HCT116 (cell line): ENCODE measurements around the gene HPGDS.

Experiments
- ELF1 ChIP-seq: IDR thresholded peaks from 2 replicates; pipeline ENCODE4 v1.6.1; 2012; ENCODE audit warnings: low read depth, borderline replicate concordance
- EZH2phosphoT487 ChIP-seq: fragments of 200-600 bp; IDR thresholded peaks from 2 replicates; pipeline ENCODE4 v1.6.1; 2018; ENCODE audit warnings: antibody characterized with exemption, borderline replicate concordance
- POLR2A ChIP-seq: IDR thresholded peaks from 2 replicates; pipeline ENCODE4 v1.7.0; 2011; ENCODE audit warnings: borderline replicate concordance; ENCODE audit not compliant: insufficient read depth, insufficient read length; ENCODE audit errors: extremely low read depth
- POLR2AphosphoS5 ChIP-seq: IDR thresholded peaks from 2 replicates; pipeline ENCODE4 v1.6.1; 2011; ENCODE audit warnings: mild to moderate bottlenecking, low read depth, low read length, moderate library complexity
- YY1 ChIP-seq: IDR thresholded peaks from 2 replicates; pipeline ENCODE4 v1.6.1; 2011; ENCODE audit warnings: low read length, low read depth, moderate library complexity, mild to moderate bottlenecking; ENCODE audit not compliant: insufficient replicate concordance; ENCODE audit errors: extremely low read depth
- TF ChIP-seq, protein P1 (sequence below): IDR thresholded peaks from 2 replicates; pipeline ENCODE4 v1.6.1; 2012
- TF ChIP-seq, protein P2 (sequence below), 3 experiments: fragments of 200-600 bp in 1 of 3; sonication (generic) in 1 of 3; IDR thresholded peaks in 2 of 3; conservative IDR thresholded peaks in 1 of 3; 2 replicates each; pipeline ENCODE4 v1.5.1; 2012 to 2017; ENCODE audit warnings: low read depth in 2 of 3, low read length in 2 of 3, antibody characterized with exemption in 1 of 3, borderline replicate concordance in 1 of 3, control low read depth in 1 of 3, mild to moderate bottlenecking in 1 of 3, mixed read lengths in 1 of 3, mixed run types in 1 of 3, moderate library complexity in 1 of 3; ENCODE audit not compliant: insufficient read depth in 1 of 3
- TF ChIP-seq, protein P3 (sequence below): IDR thresholded peaks from 2 replicates; pipeline ENCODE4 v1.6.1; 2012; ENCODE audit warnings: low read depth

DNA sequence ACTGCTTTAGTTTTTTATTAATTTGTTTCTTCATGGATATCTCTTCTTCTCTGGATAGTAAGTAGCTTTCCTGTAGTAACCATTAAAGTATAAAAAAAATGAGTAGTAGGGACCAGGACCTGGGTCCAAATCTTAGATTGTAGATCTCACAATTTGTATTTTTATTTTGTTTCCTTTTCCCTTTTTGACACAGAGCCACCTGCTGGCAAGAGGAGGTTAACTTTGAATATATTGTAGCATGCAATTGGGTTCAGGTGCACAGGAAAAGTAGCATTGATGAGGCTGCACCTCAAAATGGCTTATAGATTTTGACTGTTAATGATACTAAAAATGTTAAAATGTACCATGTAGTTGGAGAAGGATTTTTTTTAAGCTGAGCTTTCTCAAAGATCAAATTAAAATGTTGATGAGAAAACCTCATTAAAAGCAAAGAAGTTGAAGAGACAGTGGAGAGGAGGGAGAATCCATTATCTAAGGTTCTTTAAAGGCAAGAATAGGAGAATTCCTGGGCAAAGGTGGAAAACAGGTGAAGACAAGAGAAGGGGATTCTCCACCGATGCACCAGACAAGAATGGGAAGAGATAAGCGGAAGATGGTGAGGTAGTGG, 48.3 kb upstream of the HPGDS start:
- TF ChIP-seq, protein P1, sequence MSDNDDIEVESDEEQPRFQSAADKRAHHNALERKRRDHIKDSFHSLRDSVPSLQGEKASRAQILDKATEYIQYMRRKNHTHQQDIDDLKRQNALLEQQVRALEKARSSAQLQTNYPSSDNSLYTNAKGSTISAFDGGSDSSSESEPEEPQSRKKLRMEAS = no peak
- TF ChIP-seq, protein P2, sequence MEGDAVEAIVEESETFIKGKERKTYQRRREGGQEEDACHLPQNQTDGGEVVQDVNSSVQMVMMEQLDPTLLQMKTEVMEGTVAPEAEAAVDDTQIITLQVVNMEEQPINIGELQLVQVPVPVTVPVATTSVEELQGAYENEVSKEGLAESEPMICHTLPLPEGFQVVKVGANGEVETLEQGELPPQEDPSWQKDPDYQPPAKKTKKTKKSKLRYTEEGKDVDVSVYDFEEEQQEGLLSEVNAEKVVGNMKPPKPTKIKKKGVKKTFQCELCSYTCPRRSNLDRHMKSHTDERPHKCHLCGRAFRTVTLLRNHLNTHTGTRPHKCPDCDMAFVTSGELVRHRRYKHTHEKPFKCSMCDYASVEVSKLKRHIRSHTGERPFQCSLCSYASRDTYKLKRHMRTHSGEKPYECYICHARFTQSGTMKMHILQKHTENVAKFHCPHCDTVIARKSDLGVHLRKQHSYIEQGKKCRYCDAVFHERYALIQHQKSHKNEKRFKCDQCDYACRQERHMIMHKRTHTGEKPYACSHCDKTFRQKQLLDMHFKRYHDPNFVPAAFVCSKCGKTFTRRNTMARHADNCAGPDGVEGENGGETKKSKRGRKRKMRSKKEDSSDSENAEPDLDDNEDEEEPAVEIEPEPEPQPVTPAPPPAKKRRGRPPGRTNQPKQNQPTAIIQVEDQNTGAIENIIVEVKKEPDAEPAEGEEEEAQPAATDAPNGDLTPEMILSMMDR (IDR thresholded peaks at IDR 0.05 in 2 of 3, conservative IDR thresholded peaks at IDR 0.05 in 1 of 3; ENCODE audit: borderline replicate concordance in 1 of 3, insufficient read depth in 1 of 3, low read depth in 2 of 3, low read length in 2 of 3) = peak; percentile 40 to 67 (median 52); a peak in 5 of 6 replicates
- TF ChIP-seq, protein P3, sequence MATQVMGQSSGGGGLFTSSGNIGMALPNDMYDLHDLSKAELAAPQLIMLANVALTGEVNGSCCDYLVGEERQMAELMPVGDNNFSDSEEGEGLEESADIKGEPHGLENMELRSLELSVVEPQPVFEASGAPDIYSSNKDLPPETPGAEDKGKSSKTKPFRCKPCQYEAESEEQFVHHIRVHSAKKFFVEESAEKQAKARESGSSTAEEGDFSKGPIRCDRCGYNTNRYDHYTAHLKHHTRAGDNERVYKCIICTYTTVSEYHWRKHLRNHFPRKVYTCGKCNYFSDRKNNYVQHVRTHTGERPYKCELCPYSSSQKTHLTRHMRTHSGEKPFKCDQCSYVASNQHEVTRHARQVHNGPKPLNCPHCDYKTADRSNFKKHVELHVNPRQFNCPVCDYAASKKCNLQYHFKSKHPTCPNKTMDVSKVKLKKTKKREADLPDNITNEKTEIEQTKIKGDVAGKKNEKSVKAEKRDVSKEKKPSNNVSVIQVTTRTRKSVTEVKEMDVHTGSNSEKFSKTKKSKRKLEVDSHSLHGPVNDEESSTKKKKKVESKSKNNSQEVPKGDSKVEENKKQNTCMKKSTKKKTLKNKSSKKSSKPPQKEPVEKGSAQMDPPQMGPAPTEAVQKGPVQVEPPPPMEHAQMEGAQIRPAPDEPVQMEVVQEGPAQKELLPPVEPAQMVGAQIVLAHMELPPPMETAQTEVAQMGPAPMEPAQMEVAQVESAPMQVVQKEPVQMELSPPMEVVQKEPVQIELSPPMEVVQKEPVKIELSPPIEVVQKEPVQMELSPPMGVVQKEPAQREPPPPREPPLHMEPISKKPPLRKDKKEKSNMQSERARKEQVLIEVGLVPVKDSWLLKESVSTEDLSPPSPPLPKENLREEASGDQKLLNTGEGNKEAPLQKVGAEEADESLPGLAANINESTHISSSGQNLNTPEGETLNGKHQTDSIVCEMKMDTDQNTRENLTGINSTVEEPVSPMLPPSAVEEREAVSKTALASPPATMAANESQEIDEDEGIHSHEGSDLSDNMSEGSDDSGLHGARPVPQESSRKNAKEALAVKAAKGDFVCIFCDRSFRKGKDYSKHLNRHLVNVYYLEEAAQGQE = no peak
- TF ChIP-seq EZH2phosphoT487 (no peak), POLR2A (no peak), ELF1 (no peak), POLR2AphosphoS5 (no peak), YY1 (no peak)
